HCT116 (cell line): ENCODE measurements around the gene DCAF8L2. TPM values are rescaled to one million over a fixed set of nuclear protein-coding genes. Genes with fewer than 3 reads are reported as not detected.

Experiments used
- ATAC-seq: fragments of 200-7000 bp; cut with Tn5 transposase; 2 replicates; pipeline ENCODE4 v1.9.1; 2020; ENCODE audit warnings: mild to moderate bottlenecking, moderate library complexity
- BruUV-seq: library from RNA; stranded (reverse); fragments of 400-500 nt; replicated peaks from 2 replicates; lab custom pipeline; 2021; lab: Mats Ljungman, UMichigan
- CTCF ChIA-PET: fragments of 300-600 bp; sonication (Branson Sonifier 250); formaldehyde crosslinking; loops from one replicate; lab custom pipeline; 2021; ENCODE audit warnings: antibody characterized with exemption; lab: Charles Lee
- POLR2A ChIA-PET: fragments of 300-600, 350-600 bp; sonication (Branson Sonifier 250); formaldehyde crosslinking; loops from one replicate; lab custom pipeline; 2021; ENCODE audit warnings: antibody characterized with exemption; lab: Charles Lee
- RAD21 ChIA-PET, 2 experiments: fragments of 300-600 bp; sonication (Branson Sonifier 250); formaldehyde crosslinking; loops; one replicate each; lab custom pipeline; 2023; ENCODE audit warnings: low total read pairs in 2 of 2; ENCODE audit not compliant: uncharacterized antibody in 2 of 2, unreplicated experiment in 2 of 2, low non-redundant PET in 1 of 2; lab: Charles Lee
- DNase-seq: peaks from one replicate; pipeline ENCODE4 v3.0.0-alpha.2; 2010; ENCODE audit warnings: low read depth, low spot score
- H2AFZ ChIP-seq: fragments of 200-600 bp; shearing (Covaris generic), sonication (generic); 2 replicates; pipeline ENCODE4 v1.6.1; 2017; ENCODE audit warnings: low read depth, mixed run types, mixed read lengths, antibody characterized with exemption, low read length; ENCODE audit not compliant: poor library complexity, severe bottlenecking
- H3K27ac ChIP-seq: 2 replicates; pipeline ENCODE4 v1.5.1; 2012; ENCODE audit warnings: low read depth, low read length
- H3K27me3 ChIP-seq: fragments of 200-600 bp; sonication (generic); 2 replicates; pipeline ENCODE4 v1.6.1; 2016; ENCODE audit warnings: mixed run types, low read length, mixed read lengths; ENCODE audit not compliant: insufficient read depth
- H3K36me3 ChIP-seq, 2 experiments: fragments of 200-500 bp in 1 of 2; fragments of 200-600 bp in 1 of 2; sonication (Bioruptor generic) in 1 of 2; sonication (generic) in 1 of 2; 2 replicates each; pipeline versions ENCODE4 v1.5.1 to v1.6.1; 2014 to 2016; ENCODE audit warnings: low read length in 2 of 2, inconsistent platforms in 1 of 2, mixed read lengths in 1 of 2, mixed run types in 1 of 2; ENCODE audit not compliant: insufficient read depth in 2 of 2, control insufficient read depth in 1 of 2
- H3K4me1 ChIP-seq, 2 experiments: fragments of 200-600 bp in 1 of 2; sonication (generic) in 1 of 2; 2 replicates each; pipeline versions ENCODE4 v1.5.1 to v1.6.1; 2012 to 2017; ENCODE audit warnings: low read length in 2 of 2, inconsistent platforms in 1 of 2, mild to moderate bottlenecking in 1 of 2, mixed read lengths in 1 of 2, mixed run types in 1 of 2, moderate library complexity in 1 of 2; ENCODE audit not compliant: insufficient read depth in 2 of 2, control insufficient read depth in 1 of 2
- H3K4me2 ChIP-seq: fragments of 200-600 bp; sonication (generic); 2 replicates; pipeline ENCODE4 v1.6.1; 2017; ENCODE audit warnings: mixed run types, low read length, mixed read lengths
- H3K4me3 ChIP-seq, 2 experiments: fragments of 200-600 bp in 1 of 2; sonication (generic) in 1 of 2; replicated peaks in 1 of 2; 2 replicates each; pipeline ENCODE4 v1.5.1; 2011 to 2016; ENCODE audit warnings: low read length in 2 of 2, control low read depth in 1 of 2, low read depth in 1 of 2, mild to moderate bottlenecking in 1 of 2, mixed read lengths in 1 of 2, mixed run types in 1 of 2
- H3K79me2 ChIP-seq: fragments of 200-600 bp; sonication (generic); 2 replicates; pipeline ENCODE4 v1.6.1; 2017; ENCODE audit warnings: mild to moderate bottlenecking, mixed run types, low read length, moderate library complexity, mixed read lengths; ENCODE audit not compliant: insufficient read depth
- H3K9ac ChIP-seq: fragments of 200-600 bp; sonication (generic); 2 replicates; pipeline ENCODE4 v1.6.1; 2016; ENCODE audit warnings: low read length, mixed read lengths
- H3K9me2 ChIP-seq: fragments of 200-600 bp; sonication (generic), shearing (Covaris generic); 2 replicates; pipeline ENCODE4 v1.6.1; 2017; ENCODE audit warnings: mixed run types, mild to moderate bottlenecking, moderate library complexity; ENCODE audit not compliant: insufficient read depth
- H3K9me3 ChIP-seq, 2 experiments: fragments of 200-500 bp in 1 of 2; fragments of 200-600 bp in 1 of 2; sonication (Bioruptor generic) in 1 of 2; sonication (generic) in 1 of 2; 2 replicates each; pipeline ENCODE4 v1.6.1; 2014 to 2017; ENCODE audit warnings: low read length in 2 of 2, mixed read lengths in 2 of 2, inconsistent platforms in 1 of 2, low read depth in 1 of 2, mild to moderate bottlenecking in 1 of 2, mixed run types in 1 of 2, moderate library complexity in 1 of 2; ENCODE audit not compliant: control insufficient read depth in 1 of 2, insufficient read depth in 1 of 2
- H4K20me1 ChIP-seq: fragments of 200-600 bp; sonication (generic), shearing (Covaris generic); 2 replicates; pipeline ENCODE4 v1.6.1; 2017; ENCODE audit warnings: mixed run types, mild to moderate bottlenecking, moderate library complexity; ENCODE audit not compliant: insufficient read depth
- CEBPB ChIP-seq: IDR thresholded peaks from 2 replicates; pipeline ENCODE4 v1.6.1; 2012; ENCODE audit warnings: low read depth
- EGR1 ChIP-seq: IDR thresholded peaks from 2 replicates; pipeline ENCODE4 v1.6.1; 2012; ENCODE audit warnings: low read depth
- EZH2phosphoT487 ChIP-seq: fragments of 200-600 bp; IDR thresholded peaks from 2 replicates; pipeline ENCODE4 v1.6.1; 2018; ENCODE audit warnings: antibody characterized with exemption, borderline replicate concordance
- JUND ChIP-seq: IDR thresholded peaks from 2 replicates; pipeline ENCODE4 v1.6.1; 2012
- POLR2AphosphoS5 ChIP-seq: IDR thresholded peaks from 2 replicates; pipeline ENCODE4 v1.6.1; 2011; ENCODE audit warnings: mild to moderate bottlenecking, low read depth, low read length, moderate library complexity
- RAD21 ChIP-seq: IDR thresholded peaks from 2 replicates; pipeline ENCODE4 v1.6.1; 2012; ENCODE audit warnings: low read depth, mild to moderate bottlenecking
- SIN3A ChIP-seq: IDR thresholded peaks from 2 replicates; pipeline ENCODE4 v1.6.1; 2012; ENCODE audit warnings: low read depth
- SP1 ChIP-seq: IDR thresholded peaks from 2 replicates; pipeline ENCODE4 v1.6.1; 2012; ENCODE audit warnings: low read depth
- TCF7L2 ChIP-seq: IDR thresholded peaks from 2 replicates; pipeline ENCODE4 v1.7.0; 2011; ENCODE audit warnings: borderline replicate concordance, inconsistent platforms; ENCODE audit not compliant: insufficient read depth, insufficient read length; ENCODE audit errors: extremely low read depth
- YY1 ChIP-seq: IDR thresholded peaks from 2 replicates; pipeline ENCODE4 v1.6.1; 2011; ENCODE audit warnings: low read length, low read depth, moderate library complexity, mild to moderate bottlenecking; ENCODE audit not compliant: insufficient replicate concordance; ENCODE audit errors: extremely low read depth
- ZBTB33 ChIP-seq: IDR thresholded peaks from 2 replicates; pipeline ENCODE4 v1.6.1; 2011; ENCODE audit warnings: mild to moderate bottlenecking, low read length, moderate library complexity; ENCODE audit not compliant: insufficient replicate concordance; ENCODE audit errors: extremely low read depth
- ZFX ChIP-seq: fragments of 450-650 bp; IDR thresholded peaks from 2 replicates; pipeline ENCODE4 v1.6.1; 2017
- ZNF274 ChIP-seq: fragments of 200-500 bp; sonication (Bioruptor generic); IDR thresholded peaks from 2 replicates; pipeline ENCODE4 v1.6.1; 2014; ENCODE audit warnings: mild to moderate bottlenecking, low read depth, low read length, inconsistent platforms
- intact Hi-C: fragments of 100-400 bp; cut with micrococcal nuclease; formaldehyde crosslinking; loops from 2 replicates; pipeline ENCODE4 v1.10.0; 2022
- total RNA-seq: library from RNA; stranded (reverse); gene quantifications from one replicate; pipeline ENCODE4 v1.2.1, GENCODE V29; 2021; ENCODE audit not compliant: unreplicated experiment

Gene DCAF8L2
- total RNA-seq, 1 experiment from 2014 or later: not detected

DNA sequence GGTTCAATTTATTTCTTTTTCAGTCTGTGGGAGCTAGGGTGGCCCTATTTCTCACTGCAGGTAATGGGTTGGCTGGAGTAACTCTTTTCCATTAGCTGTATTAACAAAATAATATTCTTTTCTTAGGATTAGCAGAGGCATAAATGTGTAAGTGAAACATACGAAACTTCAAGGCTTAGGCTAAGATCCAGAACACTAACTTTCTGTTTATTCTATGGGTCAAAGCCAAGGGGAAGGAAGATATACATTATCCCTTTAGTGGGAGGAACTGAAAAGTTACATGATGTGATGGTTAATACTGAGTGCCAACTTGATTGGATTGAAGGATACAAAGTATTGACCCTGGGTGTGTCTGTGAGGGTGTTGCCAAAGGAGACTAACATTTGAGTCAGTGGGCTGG is 66.4 kb downstream of the DCAF8L2 start:
- no peaks in the 10 kb centered on the region for H3K9me3 ChIP-seq
- TF ChIP-seq ZNF274 (no peak), JUND (no peak), SIN3A (no peak), RAD21 (no peak), CEBPB (no peak), SP1 (no peak), TCF7L2 (no peak), EZH2phosphoT487 (no peak), ZBTB33 (no peak), EGR1 (no peak), POLR2AphosphoS5 (no peak), ZFX (no peak), YY1 (no peak)
- TF ChIP-seq, all 23 proteins: peak for 0
- ATAC-seq (no peak), DNase-seq (no peak)
- ChIA-PET POLR2A (no interaction called here), CTCF (no interaction called here), RAD21 (no interaction called here)
- no peaks in the 10 kb centered on the region for H3K9me2 ChIP-seq
- no TSS peak for BruUV-seq
- no peaks in the 10 kb centered on the region for H3K79me2 ChIP-seq
- no peaks in the 10 kb centered on the region for H3K36me3 ChIP-seq
- H2AFZ ChIP-seq: no peak overlapping the region
- H4K20me1 ChIP-seq: no peaks in the 10 kb centered on the region
- H3K4me3 ChIP-seq: no peak overlapping the region
- intact Hi-C loops: no loop called here
- no peaks in the 10 kb centered on the region for H3K4me1 ChIP-seq
- H3K4me2 ChIP-seq: no peak overlapping the region
- no peaks in the 10 kb centered on the region for H3K27me3 ChIP-seq
- H3K27ac ChIP-seq: no peak overlapping the region
- no peak overlapping the region for H3K9ac ChIP-seq
